Dedifferentiated amniotic fluid mesenchymal stem cell (primary cell): ENCODE measurements around the gene PLCXD3.
A peak's percentile ranks its signal among the peaks of the same experiment; 100 is the strongest.

ENCODE experiments used
- DNase-seq: peaks from one replicate; pipeline ENCODE4 v3.0.0-alpha.2; 2016; ENCODE audit errors: extremely low spot score

Gene PLCXD3

GRCh38 chr5:41286165-41286564 lies 224.2 kb downstream of the PLCXD3 start:
- no peak for DNase-seq

GRCh38 chr5:41284938-41285337 lies 225.5 kb downstream of the PLCXD3 start:
- no peak for DNase-seq

GRCh38 chr5:41281215-41281810 lies 229.1 kb downstream of the PLCXD3 start:
- DNase-seq = no peak

GRCh38 chr5:41279040-41279439 lies 231.4 kb downstream of the PLCXD3 start:
- DNase-seq = no peak

GRCh38 chr5:41277476-41278245 lies 232.7 kb downstream of the PLCXD3 start:
- DNase-seq = no peak

GRCh38 chr5:41275813-41276512 lies 234.4 kb downstream of the PLCXD3 start:
- DNase-seq = no peak

- DNase-seq = peak; percentile 40
These were observed 239.8 kb downstream of the PLCXD3 start for GRCh38 chr5:41270423-41271251.

GRCh38 chr5:41268894-41269293 lies 241.5 kb downstream of the PLCXD3 start:
- DNase-seq = no peak

GRCh38 chr5:41266377-41266776 lies 244.0 kb downstream of the PLCXD3 start:
- no peak for DNase-seq

GRCh38 chr5:41264019-41264418 lies 246.4 kb downstream of the PLCXD3 start:
- DNase-seq = no peak

GRCh38 chr5:41263335-41263734 lies 247.1 kb downstream of the PLCXD3 start:
- DNase-seq = no peak
